GM23338 (cell line): ENCODE data around the gene VRK3. TPM values are rescaled to one million over a fixed set of nuclear protein-coding genes. Genes with fewer than 3 reads are reported as not detected.

Experiments
- CREB1 ChIP-seq: fragments of 250-450 bp; sonication (Bioruptor Pico); IDR thresholded peaks from 2 replicates; pipeline ENCODE4 v1.5.0; 2020; ENCODE audit warnings: low read depth, mild to moderate bottlenecking, moderate library complexity
- EZH2 ChIP-seq: fragments of 200-600 bp; sonication (generic); IDR thresholded peaks from one replicate; pipeline ENCODE4 v1.8.0; 2017; ENCODE audit warnings: antibody characterized with exemption, mild to moderate bottlenecking, low read depth; ENCODE audit not compliant: unreplicated experiment
- EZH2phosphoT487 ChIP-seq: fragments of 200-600 bp; sonication (generic); IDR thresholded peaks from one replicate; pipeline ENCODE4 v1.8.1; 2018; ENCODE audit warnings: antibody characterized with exemption; ENCODE audit not compliant: unreplicated experiment
- JUNB ChIP-seq: IDR thresholded peaks from one replicate; pipeline ENCODE4 v1.6.1; 2016; ENCODE audit warnings: antibody characterized with exemption; ENCODE audit not compliant: unreplicated experiment
- POLR2AphosphoS5 ChIP-seq: IDR thresholded peaks from 2 replicates; pipeline ENCODE4 v1.6.1; 2016; ENCODE audit warnings: antibody characterized with exemption, low read depth
- ZNF114 ChIP-seq: fragments of 250-450 bp; sonication (Bioruptor Pico); IDR thresholded peaks from 2 replicates; pipeline ENCODE4 v1.5.0; 2020; ENCODE audit warnings: mild to moderate bottlenecking, moderate library complexity
- ZNF331 ChIP-seq: fragments of 250-450 bp; sonication (Bioruptor Pico); IDR thresholded peaks from 2 replicates; pipeline ENCODE4 v1.5.0; 2020; ENCODE audit warnings: low read depth, mild to moderate bottlenecking, moderate library complexity
- polyA plus RNA-seq: library from polyadenylated mRNA; unstranded; fragments of >200 nt; fragmentation: Nextera tagmentation; extraction: Ambion mirVana; gene quantifications from 2 replicates; pipeline ENCODE4 v1.2.1, GENCODE V29; 2016
- total RNA-seq: library from RNA; depleted of rRNA; stranded (reverse); fragments of >200 nt; shearing (Covaris generic); gene quantifications from 2 replicates; pipeline ENCODE4 v1.2.3, GENCODE V29; 2014
- TF ChIP-seq, protein P1 (sequence below): fragments of 250-450 bp; sonication (Bioruptor Pico); IDR thresholded peaks from 2 replicates; pipeline ENCODE4 v1.5.0; 2020; ENCODE audit warnings: mild to moderate bottlenecking, moderate library complexity
- TF ChIP-seq, protein P2 (sequence below): IDR thresholded peaks from 2 replicates; pipeline ENCODE4 v1.6.1; 2016; ENCODE audit warnings: antibody characterized with exemption

VRK3 gene
- total and polyA plus RNA-seq, 2 experiments from 2014 or later, result 17.4 to 29.1 TPM

DNA sequence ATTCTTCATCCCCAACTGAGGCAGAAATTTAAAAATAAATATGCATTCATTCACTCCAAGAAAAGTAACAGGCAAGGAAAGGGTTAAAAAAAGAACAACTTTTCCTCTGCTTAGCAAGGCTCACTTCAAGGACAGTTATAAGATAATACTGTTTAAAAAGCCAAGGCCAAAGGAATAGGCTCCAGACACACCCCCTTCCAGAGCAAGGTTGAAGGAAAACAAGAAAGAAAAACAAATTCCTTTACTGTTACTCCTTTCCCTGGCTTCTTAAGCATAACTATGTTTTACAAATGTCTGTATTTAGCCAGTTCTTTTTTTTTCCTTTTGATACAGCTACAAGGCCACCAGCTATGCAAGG lies 72.7 kb downstream of the VRK3 start (continued):
- TF ChIP-seq, protein P1, sequence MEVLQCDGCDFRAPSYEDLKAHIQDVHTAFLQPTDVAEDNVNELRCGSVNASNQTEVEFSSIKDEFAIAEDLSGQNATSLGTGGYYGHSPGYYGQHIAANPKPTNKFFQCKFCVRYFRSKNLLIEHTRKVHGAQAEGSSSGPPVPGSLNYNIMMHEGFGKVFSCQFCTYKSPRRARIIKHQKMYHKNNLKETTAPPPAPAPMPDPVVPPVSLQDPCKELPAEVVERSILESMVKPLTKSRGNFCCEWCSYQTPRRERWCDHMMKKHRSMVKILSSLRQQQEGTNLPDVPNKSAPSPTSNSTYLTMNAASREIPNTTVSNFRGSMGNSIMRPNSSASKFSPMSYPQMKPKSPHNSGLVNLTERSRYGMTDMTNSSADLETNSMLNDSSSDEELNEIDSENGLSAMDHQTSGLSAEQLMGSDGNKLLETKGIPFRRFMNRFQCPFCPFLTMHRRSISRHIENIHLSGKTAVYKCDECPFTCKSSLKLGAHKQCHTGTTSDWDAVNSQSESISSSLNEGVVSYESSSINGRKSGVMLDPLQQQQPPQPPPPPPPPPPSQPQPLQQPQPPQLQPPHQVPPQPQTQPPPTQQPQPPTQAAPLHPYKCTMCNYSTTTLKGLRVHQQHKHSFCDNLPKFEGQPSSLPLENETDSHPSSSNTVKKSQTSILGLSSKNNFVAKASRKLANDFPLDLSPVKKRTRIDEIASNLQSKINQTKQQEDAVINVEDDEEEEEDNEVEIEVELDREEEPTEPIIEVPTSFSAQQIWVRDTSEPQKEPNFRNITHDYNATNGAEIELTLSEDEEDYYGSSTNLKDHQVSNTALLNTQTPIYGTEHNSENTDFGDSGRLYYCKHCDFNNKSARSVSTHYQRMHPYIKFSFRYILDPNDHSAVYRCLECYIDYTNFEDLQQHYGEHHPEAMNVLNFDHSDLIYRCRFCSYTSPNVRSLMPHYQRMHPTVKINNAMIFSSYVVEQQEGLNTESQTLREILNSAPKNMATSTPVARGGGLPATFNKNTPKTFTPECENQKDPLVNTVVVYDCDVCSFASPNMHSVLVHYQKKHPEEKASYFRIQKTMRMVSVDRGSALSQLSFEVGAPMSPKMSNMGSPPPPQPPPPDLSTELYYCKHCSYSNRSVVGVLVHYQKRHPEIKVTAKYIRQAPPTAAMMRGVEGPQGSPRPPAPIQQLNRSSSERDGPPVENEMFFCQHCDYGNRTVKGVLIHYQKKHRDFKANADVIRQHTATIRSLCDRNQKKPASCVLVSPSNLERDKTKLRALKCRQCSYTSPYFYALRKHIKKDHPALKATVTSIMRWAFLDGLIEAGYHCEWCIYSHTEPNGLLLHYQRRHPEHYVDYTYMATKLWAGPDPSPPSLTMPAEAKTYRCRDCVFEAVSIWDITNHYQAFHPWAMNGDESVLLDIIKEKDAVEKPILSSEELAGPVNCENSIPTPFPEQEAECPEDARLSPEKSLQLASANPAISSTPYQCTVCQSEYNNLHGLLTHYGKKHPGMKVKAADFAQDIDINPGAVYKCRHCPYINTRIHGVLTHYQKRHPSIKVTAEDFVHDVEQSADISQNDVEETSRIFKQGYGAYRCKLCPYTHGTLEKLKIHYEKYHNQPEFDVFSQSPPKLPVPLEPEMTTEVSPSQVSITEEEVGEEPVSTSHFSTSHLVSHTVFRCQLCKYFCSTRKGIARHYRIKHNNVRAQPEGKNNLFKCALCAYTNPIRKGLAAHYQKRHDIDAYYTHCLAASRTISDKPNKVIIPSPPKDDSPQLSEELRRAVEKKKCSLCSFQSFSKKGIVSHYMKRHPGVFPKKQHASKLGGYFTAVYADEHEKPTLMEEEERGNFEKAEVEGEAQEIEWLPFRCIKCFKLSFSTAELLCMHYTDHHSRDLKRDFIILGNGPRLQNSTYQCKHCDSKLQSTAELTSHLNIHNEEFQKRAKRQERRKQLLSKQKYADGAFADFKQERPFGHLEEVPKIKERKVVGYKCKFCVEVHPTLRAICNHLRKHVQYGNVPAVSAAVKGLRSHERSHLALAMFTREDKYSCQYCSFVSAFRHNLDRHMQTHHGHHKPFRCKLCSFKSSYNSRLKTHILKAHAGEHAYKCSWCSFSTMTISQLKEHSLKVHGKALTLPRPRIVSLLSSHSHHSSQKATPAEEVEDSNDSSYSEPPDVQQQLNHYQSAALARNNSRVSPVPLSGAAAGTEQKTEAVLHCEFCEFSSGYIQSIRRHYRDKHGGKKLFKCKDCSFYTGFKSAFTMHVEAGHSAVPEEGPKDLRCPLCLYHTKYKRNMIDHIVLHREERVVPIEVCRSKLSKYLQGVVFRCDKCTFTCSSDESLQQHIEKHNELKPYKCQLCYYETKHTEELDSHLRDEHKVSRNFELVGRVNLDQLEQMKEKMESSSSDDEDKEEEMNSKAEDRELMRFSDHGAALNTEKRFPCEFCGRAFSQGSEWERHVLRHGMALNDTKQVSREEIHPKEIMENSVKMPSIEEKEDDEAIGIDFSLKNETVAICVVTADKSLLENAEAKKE (CRISPR knock-in tag), result no peak
- TF ChIP-seq CREB1 (CRISPR knock-in tag) (no peak), EZH2phosphoT487 (no peak), POLR2AphosphoS5 (no peak), EZH2 (no peak), ZNF114 (CRISPR knock-in tag) (no peak), JUNB (no peak), ZNF331 (CRISPR knock-in tag) (no peak)
- TF ChIP-seq, protein P2, sequence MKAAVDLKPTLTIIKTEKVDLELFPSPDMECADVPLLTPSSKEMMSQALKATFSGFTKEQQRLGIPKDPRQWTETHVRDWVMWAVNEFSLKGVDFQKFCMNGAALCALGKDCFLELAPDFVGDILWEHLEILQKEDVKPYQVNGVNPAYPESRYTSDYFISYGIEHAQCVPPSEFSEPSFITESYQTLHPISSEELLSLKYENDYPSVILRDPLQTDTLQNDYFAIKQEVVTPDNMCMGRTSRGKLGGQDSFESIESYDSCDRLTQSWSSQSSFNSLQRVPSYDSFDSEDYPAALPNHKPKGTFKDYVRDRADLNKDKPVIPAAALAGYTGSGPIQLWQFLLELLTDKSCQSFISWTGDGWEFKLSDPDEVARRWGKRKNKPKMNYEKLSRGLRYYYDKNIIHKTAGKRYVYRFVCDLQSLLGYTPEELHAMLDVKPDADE, result no peak
